ENCODE measurements around the gene EPN3.
A peak's percentile ranks its signal among the peaks of the same experiment; 100 is the strongest.

The EPN3 gene

DNA sequence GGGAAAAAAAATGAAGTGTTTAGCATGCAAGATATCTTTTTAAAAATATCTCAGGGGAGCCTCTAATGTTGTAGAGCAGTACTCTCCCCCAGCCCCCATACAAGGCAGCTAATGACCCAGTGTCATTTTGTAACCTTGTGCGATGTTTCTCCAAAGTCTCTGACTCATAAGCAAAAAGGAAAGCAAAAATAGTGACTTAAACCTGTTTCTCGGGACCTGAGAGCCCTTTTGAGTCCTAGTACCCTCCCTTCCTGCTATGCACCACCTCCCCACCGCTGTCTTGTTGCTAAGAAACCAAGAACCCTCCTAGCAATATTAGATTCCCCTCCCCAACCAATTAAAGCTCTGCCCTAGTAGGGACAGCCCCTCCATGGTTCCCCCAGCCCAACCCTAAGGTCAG, 21.5 kb upstream of the EPN3 start:
- peak; percentile 34 for DNase-seq (ENCODE audit: low read depth)

DNA sequence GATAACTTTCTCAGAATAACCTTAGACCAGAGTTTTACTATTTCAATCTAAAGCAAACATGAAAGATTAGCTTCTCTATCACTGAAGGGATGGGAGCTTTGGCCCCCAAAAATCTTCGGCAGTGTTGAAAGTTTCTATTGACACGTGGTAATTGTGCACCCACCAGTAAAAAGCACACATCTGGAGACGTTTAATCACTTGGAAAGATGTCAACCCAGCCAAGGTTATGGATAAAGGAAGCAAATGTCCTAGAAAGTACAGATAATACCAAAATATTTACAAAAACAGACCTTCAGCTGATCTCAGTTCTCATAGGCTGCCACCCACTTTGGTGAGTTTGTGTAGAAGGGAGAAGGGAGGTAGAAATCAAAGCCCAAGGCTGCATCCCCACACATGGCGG, 19.0 kb upstream of the EPN3 start:
- DNase-seq (ENCODE audit: low read depth) = no peak

DNA sequence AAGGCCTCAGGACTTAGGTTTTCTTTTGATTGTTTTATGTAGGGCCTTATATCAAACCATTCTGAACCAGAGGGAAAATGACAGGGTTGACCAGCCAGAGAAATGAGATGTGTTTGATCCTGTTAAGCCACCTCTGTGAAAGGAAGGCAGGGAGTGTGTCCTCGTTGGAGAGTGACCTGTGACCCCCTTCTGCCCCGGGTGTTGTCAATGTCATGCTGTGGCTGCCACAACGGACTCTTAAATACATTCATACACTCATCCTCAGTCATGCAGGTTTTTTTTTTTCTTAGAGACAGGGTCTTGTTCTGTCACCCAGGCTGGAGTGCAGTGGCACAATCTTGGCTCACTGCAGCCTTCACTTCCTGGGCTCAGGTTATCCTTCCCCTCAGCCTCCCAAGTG, 18.1 kb upstream of the EPN3 start:
- no peak for DNase-seq (ENCODE audit: low read depth)

DNA sequence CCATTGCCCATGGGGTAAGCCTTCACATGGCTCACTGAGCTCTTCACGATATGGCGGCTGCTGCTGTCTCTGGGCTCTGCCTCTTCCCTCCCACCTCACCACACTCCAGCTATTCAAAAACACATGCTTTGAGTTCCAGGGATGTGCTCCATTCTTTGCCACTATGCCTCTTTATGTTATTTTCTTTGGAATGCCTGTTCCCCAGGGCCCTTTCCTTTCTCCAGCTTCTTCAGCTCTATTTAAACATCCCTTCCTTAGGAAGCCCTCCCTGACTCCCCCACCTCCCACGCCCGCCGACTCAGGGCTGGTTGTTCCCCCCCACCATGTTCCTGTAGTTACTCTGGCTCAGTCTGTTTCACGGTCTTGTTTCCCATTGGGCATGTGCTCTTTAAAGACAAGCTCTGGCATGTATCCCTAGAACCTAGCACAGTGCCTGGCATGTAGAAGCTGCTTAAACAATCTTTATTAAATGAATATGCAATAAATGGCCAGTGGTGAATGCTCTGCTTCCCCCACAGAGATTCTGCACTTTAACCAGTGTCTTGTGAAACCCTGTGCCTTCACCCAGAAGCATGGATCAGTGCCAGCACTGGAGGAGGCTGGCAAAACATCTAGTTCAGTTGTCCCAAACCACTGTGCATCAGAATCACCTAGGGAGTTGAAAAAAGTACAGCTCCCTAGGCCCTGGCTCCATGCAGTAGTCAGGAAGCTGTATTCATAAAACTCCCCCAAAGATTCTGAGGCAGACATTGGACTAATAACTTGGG, 17.4 kb upstream of the EPN3 start:
- DNase-seq (ENCODE audit: low read depth) = no peak

DNA sequence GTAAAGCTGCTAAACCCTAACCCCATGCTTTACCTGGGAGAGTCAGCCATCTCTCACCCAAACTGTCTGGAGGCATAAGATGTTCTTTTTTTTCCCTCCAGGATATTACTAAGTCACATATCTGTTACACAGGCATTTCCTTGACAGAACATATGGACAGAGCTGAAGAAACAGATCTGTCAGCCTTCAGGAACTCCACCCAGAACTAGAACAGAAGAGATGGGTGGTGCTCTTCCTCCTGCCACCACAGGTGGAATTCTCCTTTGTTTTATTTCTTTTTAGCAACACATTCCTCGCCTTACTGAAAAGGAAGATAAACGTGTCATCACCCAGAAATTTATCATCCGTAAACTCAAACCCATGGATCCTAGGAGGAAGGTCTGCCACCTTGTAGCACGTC, 15.5 kb upstream of the EPN3 start:
- no peak for DNase-seq (ENCODE audit: low read depth)

DNA sequence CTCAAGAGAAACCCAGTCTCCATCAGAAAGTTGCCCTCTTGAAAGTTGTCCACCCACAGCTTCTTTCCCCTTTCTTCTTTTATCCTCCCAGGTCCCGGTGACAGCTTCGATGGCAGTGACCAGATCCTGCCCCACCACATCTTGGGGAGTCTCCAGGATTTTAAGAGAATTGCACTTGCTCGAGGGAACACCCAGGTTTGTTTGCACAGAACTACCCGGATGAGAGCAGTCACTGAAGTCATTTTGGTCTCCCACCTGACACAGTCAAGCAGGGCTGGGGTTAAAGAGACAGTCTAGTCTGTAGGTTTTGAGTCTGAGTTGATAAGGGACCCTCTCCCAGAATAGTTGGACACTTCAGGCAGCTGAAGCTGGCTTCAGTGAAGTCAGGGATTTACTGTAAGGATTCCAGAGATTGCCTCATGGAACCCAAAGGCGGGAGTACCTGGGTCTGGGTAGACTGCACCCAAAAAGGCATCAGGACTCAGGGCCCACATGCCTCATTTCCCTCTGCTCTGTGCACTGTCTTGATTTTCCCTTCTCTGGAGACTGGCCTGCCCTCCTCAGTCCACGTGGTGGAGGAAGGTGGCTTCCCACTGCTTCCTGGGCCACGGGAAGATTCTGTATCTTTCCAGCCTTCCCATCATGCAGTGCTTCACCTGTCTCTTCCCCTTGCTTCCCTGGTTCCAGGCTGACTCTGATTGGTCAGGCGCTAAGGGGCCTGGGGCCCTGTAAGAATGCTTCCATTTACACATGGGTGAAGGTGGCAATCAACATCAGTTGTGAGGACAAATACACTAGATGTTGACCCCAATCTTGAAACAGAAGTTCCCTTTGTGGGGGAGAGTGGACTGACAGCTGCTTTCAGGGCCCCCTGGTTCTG, 14.8 kb upstream of the EPN3 start:
- no peak for DNase-seq (ENCODE audit: low read depth)

DNA sequence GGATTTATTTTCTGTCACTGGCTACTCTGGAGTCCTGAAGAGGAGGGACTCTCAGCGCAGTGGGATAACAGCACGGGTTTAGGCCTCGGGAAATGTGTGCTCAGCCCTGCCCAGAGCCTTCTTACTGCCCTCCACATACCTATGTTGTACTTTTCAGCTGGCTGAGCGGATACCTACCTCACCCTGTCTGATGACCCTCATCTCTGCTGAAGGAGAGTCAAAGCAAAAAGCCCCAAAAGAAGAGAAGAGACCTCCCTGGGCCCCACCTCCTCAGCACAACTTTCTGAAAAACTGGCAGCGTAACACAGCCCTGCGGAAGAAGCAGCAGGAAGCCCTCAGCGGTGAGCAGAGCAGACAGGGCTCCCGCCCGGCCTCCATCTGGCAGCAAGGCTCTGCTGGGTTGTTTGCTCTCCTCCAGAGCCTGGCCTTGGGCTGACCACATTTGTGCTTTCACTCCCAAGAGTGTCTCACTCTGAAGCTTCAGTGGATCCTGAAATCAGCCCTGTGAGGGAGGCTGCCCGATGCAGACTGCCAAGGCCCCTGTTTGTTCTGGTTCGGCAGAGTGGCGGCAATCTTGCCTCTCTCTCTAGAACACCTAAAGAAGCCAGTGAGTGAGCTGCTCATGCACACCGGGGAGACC, 14.0 kb upstream of the EPN3 start:
- DNase-seq (ENCODE audit: low read depth) = no peak

DNA sequence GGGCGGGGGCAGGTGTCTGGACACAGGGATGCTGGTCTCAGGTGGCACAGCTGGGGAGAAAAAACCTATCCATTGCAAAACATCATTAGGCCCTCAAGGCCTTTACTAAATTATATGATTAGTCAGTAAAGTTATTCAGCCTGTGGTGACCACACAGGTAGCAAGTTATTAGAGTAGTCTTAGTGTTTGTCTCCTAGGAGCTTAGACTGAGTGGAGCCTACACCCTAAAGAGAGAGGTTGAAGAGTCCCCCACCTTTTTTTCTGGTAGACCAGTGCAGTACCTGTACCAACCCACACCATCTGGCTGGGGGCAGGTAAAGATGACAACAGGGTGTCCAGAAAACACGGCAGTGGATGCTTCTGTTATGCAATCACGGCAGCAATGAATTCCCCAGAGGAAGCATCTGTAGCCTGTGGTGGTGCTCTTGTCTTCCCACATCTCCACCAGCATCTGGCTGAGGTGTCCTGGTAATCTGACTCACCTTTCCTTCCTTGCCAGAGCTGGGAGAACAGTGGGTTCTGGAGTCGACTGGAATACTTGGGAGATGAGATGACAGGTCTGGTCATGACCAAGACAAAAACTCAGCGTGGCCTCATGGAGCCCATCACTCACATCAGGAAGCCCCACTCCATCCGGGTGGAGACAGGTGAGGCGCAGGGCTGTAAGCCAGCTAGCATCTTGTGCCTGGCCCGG, 13.2 kb upstream of the EPN3 start:
- no peak for DNase-seq (ENCODE audit: low read depth)

DNA sequence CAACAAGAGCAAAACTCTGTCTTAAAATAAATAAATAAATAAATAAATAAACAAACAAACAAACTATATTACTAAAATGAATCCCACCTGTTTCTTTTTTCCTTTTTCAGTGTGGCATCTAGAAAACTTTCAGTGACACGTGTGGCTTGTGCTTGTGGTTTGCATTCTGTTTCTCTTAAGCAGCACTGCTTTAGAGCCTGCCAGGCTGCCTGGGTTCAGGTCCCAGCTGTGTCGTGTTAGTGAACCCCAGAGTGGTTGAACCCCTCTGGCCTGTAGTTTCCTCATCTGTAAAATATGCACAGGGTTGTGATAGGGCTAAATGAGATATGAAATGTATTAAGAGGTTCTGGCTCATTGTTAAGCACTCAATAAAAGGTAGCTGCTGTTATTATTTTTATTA, 12.1 kb upstream of the EPN3 start:
- DNase-seq (ENCODE audit: low read depth) = no peak

DNA sequence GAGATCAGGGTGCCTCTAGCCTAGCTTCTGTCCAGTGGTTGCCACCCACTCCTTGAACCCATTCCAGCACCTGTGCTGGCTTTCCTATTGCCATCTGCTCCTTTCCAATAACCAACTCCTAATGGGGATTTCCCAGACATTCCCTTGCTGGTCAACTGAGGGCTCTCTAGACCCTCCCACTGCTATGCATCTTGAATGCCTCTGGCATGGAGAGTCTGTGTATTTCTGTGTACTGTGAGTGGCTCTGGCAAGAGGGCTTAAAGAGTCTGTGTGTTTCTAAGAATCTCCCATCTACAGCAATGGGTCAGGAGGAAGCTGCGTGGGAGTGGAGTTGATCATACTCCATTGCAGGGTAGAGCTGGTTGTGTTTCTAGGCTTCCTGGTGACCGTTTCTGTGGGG, 11.0 kb upstream of the EPN3 start:
- no peak for DNase-seq (ENCODE audit: low read depth)

DNA sequence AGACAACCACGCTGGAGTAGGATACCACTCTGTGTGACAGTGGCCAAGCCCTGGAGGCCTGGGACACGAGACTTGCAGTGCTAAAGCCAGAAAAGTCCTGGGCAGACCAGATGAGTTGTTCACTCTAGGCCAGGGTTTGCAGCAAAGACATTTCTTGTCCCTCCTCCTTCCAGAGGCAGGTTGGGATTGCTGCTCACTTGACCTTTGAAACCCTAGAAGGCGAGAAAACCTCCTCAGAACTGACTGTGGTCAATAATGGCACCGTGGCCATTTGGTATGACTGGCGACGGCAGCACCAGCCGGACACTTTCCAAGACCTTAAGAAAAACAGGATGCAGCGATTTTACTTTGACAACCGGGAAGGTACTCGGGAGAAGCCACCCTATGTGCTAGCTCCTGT, 9.8 kb upstream of the EPN3 start:
- no peak for DNase-seq (ENCODE audit: low read depth)

DNA sequence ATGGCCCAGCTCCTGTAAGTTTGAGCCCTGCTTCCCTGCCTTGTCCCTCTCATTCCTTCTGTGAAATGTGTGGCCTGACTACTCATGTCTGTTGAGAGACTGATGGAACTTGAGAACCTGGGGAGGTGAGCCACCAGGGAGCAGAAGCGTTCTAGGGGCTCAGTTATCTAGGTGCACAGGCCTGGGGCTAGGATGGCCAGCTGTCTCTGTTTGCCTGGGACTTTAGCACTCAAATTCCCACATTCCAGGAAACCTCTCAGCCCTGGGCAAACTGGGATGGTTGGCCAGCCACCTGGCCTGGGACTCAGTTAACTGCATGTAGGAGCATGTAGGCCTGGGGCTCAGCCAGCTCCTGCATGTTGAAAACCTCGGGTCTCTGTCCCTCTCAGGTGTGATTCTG, 9.3 kb upstream of the EPN3 start:
- DNase-seq (ENCODE audit: low read depth) = no peak

DNA sequence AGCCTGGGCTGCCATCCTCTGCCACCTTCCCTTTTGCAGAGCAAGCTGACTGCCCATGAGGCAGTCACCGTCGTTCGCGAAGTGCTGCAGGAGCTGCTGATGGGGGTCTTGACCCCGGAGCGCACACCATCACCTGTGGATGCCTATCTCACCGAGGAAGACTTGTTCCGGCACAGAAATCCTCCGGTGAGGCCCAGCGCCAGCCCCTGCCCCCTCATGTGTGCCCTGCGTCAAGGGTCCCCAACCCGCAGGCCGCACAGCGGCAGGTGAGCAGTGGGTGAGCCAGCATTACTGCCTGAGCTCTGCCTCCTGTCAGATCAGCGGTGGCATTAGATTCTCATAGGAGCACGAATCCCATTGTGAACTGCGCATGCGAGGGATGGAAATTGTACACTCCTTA, 7.7 kb upstream of the EPN3 start:
- DNase-seq (ENCODE audit: low read depth) = no peak

DNA sequence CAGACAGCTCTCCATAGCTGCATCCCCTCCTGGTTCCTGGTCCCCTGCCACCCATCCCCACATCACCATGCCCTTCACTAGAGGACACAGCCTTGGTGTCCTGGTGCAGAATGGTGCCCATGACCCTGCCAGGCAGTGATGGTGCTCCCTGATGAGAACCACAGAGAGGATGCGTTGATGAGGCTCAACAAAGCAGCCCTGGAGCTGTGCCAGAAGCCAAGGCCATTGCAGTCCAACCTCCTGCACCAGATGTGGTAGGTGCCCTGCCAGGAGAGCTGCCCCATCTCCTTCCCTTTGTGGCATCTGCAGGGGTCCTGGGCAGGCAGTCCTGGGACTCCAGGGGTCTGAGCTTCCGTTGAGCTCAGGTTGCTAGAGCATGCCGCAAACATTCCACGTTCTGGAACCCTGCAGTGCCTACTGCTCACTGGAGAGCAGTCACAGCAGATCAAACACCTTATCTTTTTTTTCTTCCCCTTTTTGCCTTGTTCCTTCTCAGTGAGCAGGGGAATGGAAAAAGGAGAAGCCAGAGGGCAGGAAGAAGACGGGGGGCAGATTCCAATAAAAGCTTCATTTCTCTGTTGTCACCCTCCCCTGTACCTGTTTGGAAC, 5.3 kb upstream of the EPN3 start:
- no peak for DNase-seq (ENCODE audit: low read depth)

DNA sequence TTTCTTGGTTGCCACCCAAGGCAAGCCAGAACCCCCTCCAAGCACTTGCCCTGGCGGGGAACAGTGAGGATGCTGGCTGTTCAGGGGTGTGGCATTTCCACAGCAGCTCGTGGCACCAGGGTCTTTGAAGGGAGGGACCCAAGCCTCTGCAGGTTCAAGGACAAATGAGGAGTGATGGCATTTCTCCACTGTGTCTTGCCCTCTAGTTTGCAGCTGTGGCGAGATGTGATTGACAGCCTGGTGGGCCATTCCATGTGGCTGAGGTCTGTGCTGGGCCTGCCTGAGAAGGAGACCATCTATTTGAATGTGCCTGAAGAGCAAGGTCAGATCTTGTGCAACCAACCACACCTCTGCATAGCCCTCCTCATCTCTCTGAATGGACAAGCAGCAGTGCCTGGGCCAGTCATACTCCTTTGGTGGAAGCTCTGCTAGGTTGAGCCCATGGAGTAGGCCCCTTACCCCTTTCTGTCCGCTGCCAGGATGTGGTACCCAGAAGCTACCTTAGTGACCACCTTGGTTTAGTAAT, 4.5 kb upstream of the EPN3 start:
- no peak for DNase-seq (ENCODE audit: low read depth)

DNA sequence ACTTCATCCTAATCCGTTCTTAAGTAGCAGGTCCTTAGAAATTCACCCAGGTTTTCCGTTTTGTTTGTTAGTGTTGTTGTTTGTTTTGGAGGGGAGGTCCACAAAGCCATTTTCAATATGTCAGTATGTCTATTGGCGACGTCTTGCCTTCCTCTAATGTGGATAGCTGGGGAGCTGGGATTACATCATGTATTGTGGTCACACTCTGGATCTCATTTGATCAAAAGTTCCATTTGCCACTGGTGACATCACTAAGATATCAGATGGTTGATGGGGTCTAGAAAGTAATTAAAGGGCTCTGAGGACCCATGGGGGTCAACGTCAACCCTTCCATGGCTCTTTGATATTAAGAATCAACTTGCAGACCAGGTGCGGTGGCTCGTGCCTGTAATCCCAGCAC, 2.7 kb upstream of the EPN3 start:
- DNase-seq (ENCODE audit: low read depth) = no peak

DNA sequence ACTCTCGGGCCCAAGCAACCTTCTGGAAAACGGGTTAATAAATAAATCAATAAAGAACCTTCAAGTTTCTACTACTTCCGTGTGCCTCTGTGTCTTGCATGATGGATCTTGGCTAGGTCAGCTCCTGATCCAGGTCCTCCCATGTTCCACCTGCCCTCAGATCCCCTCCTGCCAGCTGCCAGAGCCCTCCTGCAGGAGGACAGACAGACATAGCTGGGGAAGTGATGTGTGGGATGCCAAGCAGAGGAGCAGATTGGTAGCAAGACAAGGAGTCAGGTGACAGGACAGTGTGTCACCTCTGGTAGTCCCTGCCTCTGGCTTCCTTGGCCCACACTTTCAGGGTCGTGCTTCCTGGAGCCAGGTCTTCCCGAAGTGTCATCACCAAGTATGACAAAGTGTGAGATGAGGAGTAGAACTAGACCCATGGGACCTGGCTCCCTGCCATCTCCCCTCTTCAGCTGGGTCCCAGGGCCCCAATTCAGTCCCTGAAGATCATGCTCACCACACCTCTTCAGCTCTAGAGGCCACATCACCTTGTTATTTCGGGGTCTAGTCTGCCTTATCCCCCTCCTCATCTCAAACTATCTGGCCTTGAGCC, 1.0 kb upstream of the EPN3 start:
- no peak for DNase-seq (ENCODE audit: low read depth)

DNA sequence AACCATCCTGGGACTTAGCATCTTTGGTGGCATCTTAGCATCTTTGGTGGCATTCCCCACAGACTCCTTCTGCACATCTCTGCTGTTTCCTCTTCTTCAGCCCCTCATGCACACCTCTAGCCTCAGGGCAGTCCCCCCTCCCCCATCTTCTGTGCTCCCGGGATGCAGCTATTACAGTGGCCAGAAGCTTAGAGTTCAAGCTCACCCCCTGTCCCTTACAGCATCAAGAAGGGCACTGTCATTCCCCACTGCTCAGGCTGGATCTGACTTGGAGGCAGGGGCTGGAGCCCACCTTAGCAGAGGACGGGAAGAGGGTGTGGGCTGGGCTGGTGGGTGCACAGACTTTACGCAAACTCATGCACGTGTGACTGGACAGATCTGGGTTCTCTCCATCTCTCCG, 650 bp downstream of the EPN3 start:
- DNase-seq (ENCODE audit: low read depth) = no peak

DNA sequence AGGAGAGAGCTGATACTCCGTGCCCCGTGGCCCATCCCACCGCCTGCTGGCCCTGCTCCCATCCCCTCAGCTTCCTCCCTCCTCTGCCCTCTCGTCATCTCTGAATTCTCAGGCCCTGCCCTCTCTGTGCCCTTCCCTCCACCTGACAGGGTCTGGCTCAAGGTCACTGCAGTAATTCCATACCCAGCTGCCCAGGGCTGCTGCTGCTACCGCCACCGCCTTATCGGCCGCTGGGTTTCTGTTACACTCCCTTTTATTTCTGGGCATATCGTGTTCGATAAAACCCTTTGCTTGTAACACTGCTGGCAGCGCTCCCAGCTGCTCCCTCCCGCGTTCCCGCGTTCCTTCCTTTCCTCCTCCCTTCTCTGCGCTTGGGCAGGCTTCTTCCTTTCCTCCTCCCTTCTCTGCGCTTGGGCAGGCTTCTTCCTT, 1.2 kb downstream of the EPN3 start:
- DNase-seq (ENCODE audit: low read depth) = no peak

DNA sequence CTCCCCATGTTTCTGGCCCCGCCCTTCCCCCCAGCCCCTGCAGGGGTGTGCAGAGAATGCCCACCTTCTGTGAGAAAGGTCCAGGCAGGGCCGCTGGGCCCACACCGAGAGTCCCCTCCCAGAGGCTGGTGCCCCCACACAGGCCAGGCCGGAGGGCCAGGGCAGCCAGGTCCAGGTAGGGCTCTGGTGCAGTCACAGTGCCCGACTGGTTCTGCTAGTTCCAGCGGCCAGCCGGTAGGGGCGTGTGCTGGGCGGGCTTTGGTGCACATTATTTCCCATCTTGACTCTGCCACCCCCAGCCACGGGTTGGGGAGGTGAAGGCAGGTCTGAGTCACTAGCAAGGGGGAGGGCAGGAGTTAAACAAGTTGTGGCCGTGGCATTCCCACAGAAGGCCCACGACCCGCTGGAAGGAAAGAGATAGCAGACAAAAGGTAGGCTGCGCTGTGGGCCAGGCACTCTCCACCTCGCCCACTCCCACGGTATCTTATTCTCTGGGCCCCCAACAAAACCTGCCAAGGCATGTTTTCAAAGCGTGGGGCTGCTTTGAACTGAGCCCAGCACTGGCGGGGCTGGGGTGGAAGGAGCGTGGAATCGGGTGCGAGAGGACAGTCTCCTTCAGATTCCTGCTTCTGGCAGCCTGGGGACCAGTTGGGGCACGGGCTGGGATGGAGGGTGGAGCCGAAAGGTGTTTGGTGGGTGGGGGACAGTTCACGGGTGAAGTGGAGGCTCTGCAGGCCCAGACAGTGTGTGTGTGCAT, 1.9 kb downstream of the EPN3 start:
- DNase-seq (ENCODE audit: low read depth) = peak; percentile 28

DNA sequence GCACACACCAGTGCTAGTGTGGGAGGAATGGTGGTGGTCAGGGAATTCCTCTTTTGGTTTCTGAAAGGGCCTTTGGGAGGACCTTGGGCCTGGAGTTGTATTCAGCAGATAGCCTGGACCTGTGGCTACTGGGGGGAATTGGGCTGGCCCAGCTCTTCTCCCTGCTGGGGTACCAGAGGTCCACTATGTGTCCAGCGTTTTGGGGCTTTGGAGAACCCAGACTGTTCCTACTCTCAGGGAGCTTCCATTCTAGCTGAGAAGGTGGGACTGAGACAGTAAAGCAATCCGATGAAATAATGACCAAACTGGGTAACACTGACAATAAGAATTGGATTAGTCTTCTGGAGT, 2.4 kb downstream of the EPN3 start:
- no peak for DNase-seq (ENCODE audit: low read depth)
